OCI-LY1 (cell line): Measurements from ENCODE around the gene IARS2.

Source experiments
- H2AFZ ChIP-seq: fragments of 200-600 bp; sonication (generic), shearing (Covaris generic); 2 replicates; pipeline ENCODE4 v1.6.0; 2014; ENCODE audit warnings: antibody characterized with exemption, mild to moderate bottlenecking, low read length
- H3F3A ChIP-seq: fragments of 200-600 bp; sonication (generic), shearing (Covaris generic); 2 replicates; pipeline ENCODE4 v1.6.0; 2014; ENCODE audit warnings: mild to moderate bottlenecking, antibody characterized with exemption, low read length, moderate library complexity; ENCODE audit not compliant: insufficient read depth
- H3K27ac ChIP-seq: fragments of 200-600 bp; sonication (generic); 2 replicates; pipeline ENCODE4 v1.5.1; 2014; ENCODE audit warnings: low read length, mixed run types, mild to moderate bottlenecking, low read depth; ENCODE audit not compliant: poor library complexity, severe bottlenecking
- H3K27me3 ChIP-seq: fragments of 200-600 bp; sonication (generic); 2 replicates; pipeline ENCODE4 v1.6.0; 2014; ENCODE audit warnings: antibody characterized with exemption, mild to moderate bottlenecking, low read length, moderate library complexity; ENCODE audit not compliant: insufficient read depth
- H3K36me3 ChIP-seq: fragments of 200-600 bp; sonication (generic); 2 replicates; pipeline ENCODE4 v1.6.1; 2014; ENCODE audit warnings: mild to moderate bottlenecking, antibody characterized with exemption, low read length, moderate library complexity, mixed read lengths; ENCODE audit not compliant: insufficient read depth
- H3K4me1 ChIP-seq: fragments of 200-600 bp; sonication (generic); 2 replicates; pipeline ENCODE4 v1.5.1; 2014; ENCODE audit warnings: mild to moderate bottlenecking, low read length, moderate library complexity; ENCODE audit not compliant: insufficient read depth, severe bottlenecking
- H3K4me2 ChIP-seq: fragments of 200-600 bp; sonication (generic), shearing (Covaris generic); 2 replicates; pipeline ENCODE4 v1.6.1; 2014; ENCODE audit warnings: low read length
- H3K4me3 ChIP-seq: fragments of 200-600 bp; sonication (generic); 2 replicates; pipeline ENCODE4 v1.5.1; 2014; ENCODE audit warnings: low read length, low read depth, mild to moderate bottlenecking, mixed read lengths; ENCODE audit not compliant: poor library complexity, severe bottlenecking
- H3K79me2 ChIP-seq: fragments of 200-600 bp; shearing (Covaris generic); 2 replicates; pipeline ENCODE4 v1.6.1; 2016; ENCODE audit warnings: mixed run types, low read length, mixed read lengths; ENCODE audit not compliant: insufficient read depth
- H3K9ac ChIP-seq: fragments of 200-600 bp; sonication (generic), shearing (Covaris generic); 2 replicates; pipeline ENCODE4 v1.6.1; 2014; ENCODE audit warnings: mild to moderate bottlenecking, low read length, mixed read lengths
- H3K9me2 ChIP-seq: fragments of 200-600 bp; sonication (generic), shearing (Covaris generic); 2 replicates; pipeline ENCODE4 v1.6.1; 2014; ENCODE audit warnings: low read depth, mild to moderate bottlenecking, low read length, mixed read lengths
- H3K9me3 ChIP-seq: fragments of 200-600 bp; shearing (Covaris generic); 2 replicates; pipeline ENCODE4 v1.6.1; 2014; ENCODE audit warnings: low read length, mixed read lengths
- H4K20me1 ChIP-seq: fragments of 200-600 bp; sonication (generic), shearing (Covaris generic); 2 replicates; pipeline ENCODE4 v1.6.0; 2016; ENCODE audit warnings: mild to moderate bottlenecking, low read length; ENCODE audit not compliant: insufficient read depth
- CTCF ChIP-seq: fragments of 200-600 bp; sonication (generic), shearing (Covaris generic); IDR thresholded peaks from 2 replicates; pipeline ENCODE4 v1.5.1; 2017; ENCODE audit warnings: mild to moderate bottlenecking, antibody characterized with exemption, low read length, moderate library complexity, mixed read lengths
- EZH2 ChIP-seq: fragments of 200-600 bp; sonication (generic), shearing (Covaris generic); IDR thresholded peaks from 2 replicates; pipeline ENCODE4 v1.8.0; 2017; ENCODE audit warnings: borderline replicate concordance, mixed run types, mild to moderate bottlenecking, antibody characterized with exemption, low read length, moderate library complexity, mixed read lengths

IARS2 gene

DNA sequence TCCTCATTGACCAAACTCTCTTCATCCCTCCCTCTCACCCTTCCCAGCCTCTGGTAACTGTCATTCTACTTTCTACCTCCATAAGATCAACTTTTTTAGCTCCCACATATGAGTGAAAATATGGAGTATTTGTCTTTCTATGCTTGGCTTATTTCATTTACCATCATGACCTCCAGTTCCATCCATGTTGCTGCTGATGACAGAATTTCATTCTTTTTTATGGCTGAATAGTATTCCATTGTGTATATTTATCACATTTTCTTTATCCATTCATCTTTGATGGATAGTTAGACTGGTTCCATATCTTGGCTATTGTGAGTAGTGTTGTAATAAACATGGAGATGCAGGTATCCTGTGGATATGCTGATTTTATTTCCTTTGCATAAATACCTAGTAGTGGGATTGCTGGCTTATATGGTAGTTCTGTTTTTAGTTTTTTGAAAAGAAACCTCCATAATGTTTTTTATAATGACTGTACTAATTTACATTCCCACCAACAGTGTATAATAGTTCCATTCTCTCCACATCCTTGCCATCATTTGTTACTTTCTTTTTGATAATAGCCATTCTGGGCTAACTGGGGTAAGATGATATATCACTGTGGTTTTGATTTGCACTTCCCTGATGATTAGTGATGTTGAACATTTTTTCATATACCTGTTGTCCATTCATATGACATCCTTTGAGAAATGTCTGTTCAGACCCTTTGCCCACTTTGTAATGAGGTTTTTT lies 35.7 kb downstream of the IARS2 start:
- no peak overlapping the region for H3K4me2 ChIP-seq
- no peak overlapping the region for H2AFZ ChIP-seq
- H3K9ac ChIP-seq: no peak overlapping the region
- no peaks in the 10 kb centered on the region for H3K9me3 ChIP-seq
- H3F3A ChIP-seq: no peaks in the 10 kb centered on the region
- no peaks in the 10 kb centered on the region for H3K4me1 ChIP-seq
- no peak overlapping the region for H3K27ac ChIP-seq
- no peaks in the 10 kb centered on the region for H3K9me2 ChIP-seq
- no peak overlapping the region for H3K4me3 ChIP-seq
- H3K79me2 ChIP-seq: no peaks in the 10 kb centered on the region
- no peaks in the 10 kb centered on the region for H4K20me1 ChIP-seq
- no peaks in the 10 kb centered on the region for H3K27me3 ChIP-seq
- TF ChIP-seq CTCF (no peak), EZH2 (no peak)
- peaks cover 47% of the 10 kb centered on the region for H3K36me3 ChIP-seq

- Histone ChIP-seq H3K4me2 (no peak overlapping the region), H3K36me3 (peaks cover 57% of the 10 kb centered on the region), H3K27ac (no peak overlapping the region), H3K9me2 (no peaks in the 10 kb centered on the region), H2AFZ (no peak overlapping the region), H3K9ac (no peak overlapping the region), H3K4me3 (no peak overlapping the region), H4K20me1 (no peaks in the 10 kb centered on the region), H3K9me3 (no peaks in the 10 kb centered on the region), H3K4me1 (no peaks in the 10 kb centered on the region), H3K79me2 (no peaks in the 10 kb centered on the region), H3K27me3 (no peaks in the 10 kb centered on the region), H3F3A (no peaks in the 10 kb centered on the region)
- TF ChIP-seq EZH2 (no peak), CTCF (no peak)
Measured at GRCh38 chr1:220135755-220136154, 41.8 kb downstream of the IARS2 start.

DNA sequence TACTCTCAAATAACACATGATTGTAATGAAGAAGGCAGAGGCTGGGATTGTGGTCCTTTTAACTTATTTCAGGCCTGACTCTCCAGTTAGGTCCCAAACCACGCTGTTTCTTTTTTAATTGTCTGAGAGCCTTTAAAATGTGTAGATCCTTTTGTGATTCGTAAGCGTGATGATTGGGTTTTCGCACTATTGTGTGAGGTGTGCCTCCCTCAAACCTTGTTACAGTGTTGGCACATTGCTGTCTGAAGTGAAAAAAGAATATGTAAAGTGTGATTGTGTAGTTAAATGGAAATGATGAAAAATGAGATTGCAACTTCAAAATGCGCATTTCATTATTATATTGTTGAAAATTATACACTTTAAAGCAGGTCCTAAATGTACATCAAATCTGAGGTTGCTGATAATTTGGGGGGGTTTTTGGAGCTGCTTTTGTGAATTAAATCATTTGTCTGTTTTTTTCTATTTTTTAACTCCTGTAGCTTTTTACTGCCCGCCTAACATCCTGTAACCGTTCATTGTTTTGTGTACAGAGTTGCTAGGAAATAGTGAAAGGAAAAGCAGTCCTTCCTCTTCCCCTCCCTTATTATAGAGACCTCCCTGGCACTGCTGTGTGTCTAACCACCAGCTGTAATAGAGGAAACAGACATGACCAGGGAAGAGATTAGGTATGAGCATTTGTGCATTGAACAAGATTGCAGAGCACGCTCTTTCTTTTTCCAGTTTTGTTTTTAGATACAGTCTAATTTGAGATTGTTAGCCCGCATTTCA lies 43.3 kb downstream of the IARS2 start:
- H3K27ac ChIP-seq: no peak overlapping the region
- H3K36me3 ChIP-seq: peaks cover 71% of the 10 kb centered on the region
- no peak overlapping the region for H2AFZ ChIP-seq
- H3K9me2 ChIP-seq: no peaks in the 10 kb centered on the region
- H3F3A ChIP-seq: no peaks in the 10 kb centered on the region
- H3K4me1 ChIP-seq: no peaks in the 10 kb centered on the region
- no peak for TF ChIP-seq CTCF
- no peak overlapping the region for H3K4me3 ChIP-seq
- no peaks in the 10 kb centered on the region for H3K79me2 ChIP-seq
- H3K27me3 ChIP-seq: no peaks in the 10 kb centered on the region
- H3K9ac ChIP-seq: no peak overlapping the region
- no peaks in the 10 kb centered on the region for H4K20me1 ChIP-seq
- no peaks in the 10 kb centered on the region for H3K9me3 ChIP-seq
- no peak overlapping the region for H3K4me2 ChIP-seq
